Lower leg skin (tissue), 3 donors: Measurements from ENCODE around the gene ZCCHC24.

Source experiments
- POLR2A ChIP-seq, 2 donors: fragments of 450-650 bp; IDR thresholded peaks; one replicate each; pipeline ENCODE4 v1.6.1; 2016 to 2017; ENCODE audit warnings: antibody characterized with exemption in 2 of 2, mild to moderate bottlenecking in 1 of 2, moderate library complexity in 1 of 2
- TF ChIP-seq, protein P1 (sequence below), 3 donors: fragments of 450-650 bp; IDR thresholded peaks; one replicate each; pipeline ENCODE4 v1.5.1; 2016; ENCODE audit warnings: antibody characterized with exemption in 3 of 3, mild to moderate bottlenecking in 3 of 3, moderate library complexity in 2 of 3

DNA sequence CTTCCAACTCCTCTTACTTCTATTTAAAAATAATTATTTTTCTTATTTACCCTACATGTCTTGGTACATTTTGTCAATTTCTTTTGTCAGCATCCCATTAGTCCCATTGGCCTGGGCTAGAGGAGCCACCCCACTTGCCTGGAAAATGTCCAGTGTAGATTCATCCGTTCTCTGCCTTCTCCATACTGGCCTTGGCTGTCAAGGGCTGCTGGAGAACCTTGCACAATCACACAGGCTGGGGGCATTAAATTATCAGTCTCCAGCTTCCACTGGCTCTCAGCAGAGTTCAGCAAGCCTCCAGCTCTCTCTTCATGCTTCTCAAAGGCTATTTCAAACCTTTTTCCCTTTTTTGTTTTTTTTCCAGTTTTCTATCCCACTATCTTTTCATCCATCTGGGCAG, 13.8 kb upstream of the ZCCHC24 start:
- TF ChIP-seq POLR2A (IDR thresholded peaks at IDR 0.05), result no peak
- TF ChIP-seq, protein P1, sequence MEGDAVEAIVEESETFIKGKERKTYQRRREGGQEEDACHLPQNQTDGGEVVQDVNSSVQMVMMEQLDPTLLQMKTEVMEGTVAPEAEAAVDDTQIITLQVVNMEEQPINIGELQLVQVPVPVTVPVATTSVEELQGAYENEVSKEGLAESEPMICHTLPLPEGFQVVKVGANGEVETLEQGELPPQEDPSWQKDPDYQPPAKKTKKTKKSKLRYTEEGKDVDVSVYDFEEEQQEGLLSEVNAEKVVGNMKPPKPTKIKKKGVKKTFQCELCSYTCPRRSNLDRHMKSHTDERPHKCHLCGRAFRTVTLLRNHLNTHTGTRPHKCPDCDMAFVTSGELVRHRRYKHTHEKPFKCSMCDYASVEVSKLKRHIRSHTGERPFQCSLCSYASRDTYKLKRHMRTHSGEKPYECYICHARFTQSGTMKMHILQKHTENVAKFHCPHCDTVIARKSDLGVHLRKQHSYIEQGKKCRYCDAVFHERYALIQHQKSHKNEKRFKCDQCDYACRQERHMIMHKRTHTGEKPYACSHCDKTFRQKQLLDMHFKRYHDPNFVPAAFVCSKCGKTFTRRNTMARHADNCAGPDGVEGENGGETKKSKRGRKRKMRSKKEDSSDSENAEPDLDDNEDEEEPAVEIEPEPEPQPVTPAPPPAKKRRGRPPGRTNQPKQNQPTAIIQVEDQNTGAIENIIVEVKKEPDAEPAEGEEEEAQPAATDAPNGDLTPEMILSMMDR (IDR thresholded peaks at IDR 0.05), result no peak
